WTC11 (cell line): ENCODE data around the gene SNX22.

Experiments
- ARID4B ChIP-seq: sonication (generic); formaldehyde crosslinking; IDR thresholded peaks from 2 replicates; pipeline ENCODE4 v1.8.0; 2023; ENCODE audit warnings: missing genetic modification reagents, mild to moderate bottlenecking, borderline replicate concordance
- ATF2 ChIP-seq: sonication (generic); formaldehyde crosslinking; IDR thresholded peaks from 2 replicates; pipeline ENCODE4 v1.8.1; 2022; ENCODE audit warnings: low read depth, missing genetic modification reagents, borderline replicate concordance
- CREB1 ChIP-seq: sonication (generic); formaldehyde crosslinking; IDR thresholded peaks from 2 replicates; pipeline ENCODE4 v1.8.0; 2023; ENCODE audit warnings: mild to moderate bottlenecking, missing genetic modification reagents
- ERG ChIP-seq: fragments of 250-450 bp; sonication (Bioruptor Pico); IDR thresholded peaks from 2 replicates; pipeline ENCODE4 v1.8.0; 2021; ENCODE audit warnings: mild to moderate bottlenecking
- ESRRA ChIP-seq: sonication (generic); formaldehyde crosslinking; IDR thresholded peaks from 2 replicates; pipeline ENCODE4 v1.8.1; 2022; ENCODE audit warnings: mild to moderate bottlenecking, missing genetic modification reagents, borderline replicate concordance
- NR2C2 ChIP-seq: sonication (generic); formaldehyde crosslinking; IDR thresholded peaks from 2 replicates; pipeline ENCODE4 v1.8.0; 2022; ENCODE audit warnings: mild to moderate bottlenecking, missing genetic modification reagents
- ZNF425 ChIP-seq: fragments of 250-450 bp; sonication (Bioruptor Pico); conservative IDR thresholded peaks from 2 replicates; pipeline ENCODE4 v1.9.0; 2021; ENCODE audit warnings: mild to moderate bottlenecking
- ZNF671 ChIP-seq: fragments of 250-450 bp; sonication (Bioruptor Pico); IDR thresholded peaks from 2 replicates; pipeline ENCODE4 v1.8.0; 2021; ENCODE audit warnings: mild to moderate bottlenecking
- TF ChIP-seq, protein P1 (sequence below): fragments of 200-600 bp; IDR thresholded peaks from 2 replicates; pipeline ENCODE4 v1.8.0; 2022; ENCODE audit warnings: antibody characterized with exemption
- TF ChIP-seq, protein P2 (sequence below): sonication (generic); formaldehyde crosslinking; IDR thresholded peaks from 2 replicates; pipeline ENCODE4 v1.8.0; 2023; ENCODE audit warnings: missing genetic modification reagents

GRCh38 chr15:64121614-64122013 lies 29.9 kb upstream of the SNX22 start:
- TF ChIP-seq, protein P1, sequence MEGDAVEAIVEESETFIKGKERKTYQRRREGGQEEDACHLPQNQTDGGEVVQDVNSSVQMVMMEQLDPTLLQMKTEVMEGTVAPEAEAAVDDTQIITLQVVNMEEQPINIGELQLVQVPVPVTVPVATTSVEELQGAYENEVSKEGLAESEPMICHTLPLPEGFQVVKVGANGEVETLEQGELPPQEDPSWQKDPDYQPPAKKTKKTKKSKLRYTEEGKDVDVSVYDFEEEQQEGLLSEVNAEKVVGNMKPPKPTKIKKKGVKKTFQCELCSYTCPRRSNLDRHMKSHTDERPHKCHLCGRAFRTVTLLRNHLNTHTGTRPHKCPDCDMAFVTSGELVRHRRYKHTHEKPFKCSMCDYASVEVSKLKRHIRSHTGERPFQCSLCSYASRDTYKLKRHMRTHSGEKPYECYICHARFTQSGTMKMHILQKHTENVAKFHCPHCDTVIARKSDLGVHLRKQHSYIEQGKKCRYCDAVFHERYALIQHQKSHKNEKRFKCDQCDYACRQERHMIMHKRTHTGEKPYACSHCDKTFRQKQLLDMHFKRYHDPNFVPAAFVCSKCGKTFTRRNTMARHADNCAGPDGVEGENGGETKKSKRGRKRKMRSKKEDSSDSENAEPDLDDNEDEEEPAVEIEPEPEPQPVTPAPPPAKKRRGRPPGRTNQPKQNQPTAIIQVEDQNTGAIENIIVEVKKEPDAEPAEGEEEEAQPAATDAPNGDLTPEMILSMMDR = no peak
- TF ChIP-seq ERG (no peak), NR2C2 (no peak), ZNF671 (CRISPR knock-in tag) (no peak), ZNF425 (CRISPR knock-in tag) (no peak), ARID4B (no peak), ESRRA (no peak), ATF2 (no peak), CREB1 (CRISPR knock-in tag) (no peak)
- TF ChIP-seq, protein P2, sequence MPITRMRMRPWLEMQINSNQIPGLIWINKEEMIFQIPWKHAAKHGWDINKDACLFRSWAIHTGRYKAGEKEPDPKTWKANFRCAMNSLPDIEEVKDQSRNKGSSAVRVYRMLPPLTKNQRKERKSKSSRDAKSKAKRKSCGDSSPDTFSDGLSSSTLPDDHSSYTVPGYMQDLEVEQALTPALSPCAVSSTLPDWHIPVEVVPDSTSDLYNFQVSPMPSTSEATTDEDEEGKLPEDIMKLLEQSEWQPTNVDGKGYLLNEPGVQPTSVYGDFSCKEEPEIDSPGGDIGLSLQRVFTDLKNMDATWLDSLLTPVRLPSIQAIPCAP = no peak
